A673 (cell line): ENCODE results near the gene IER5L.

ENCODE experiments used
- EZH2 ChIP-seq: fragments of 200-600 bp; sonication (generic); IDR thresholded peaks from 2 replicates; pipeline ENCODE4 v1.6.1; 2017; ENCODE audit warnings: borderline replicate concordance, low read depth, mild to moderate bottlenecking, mixed read lengths, antibody characterized with exemption, low read length; ENCODE audit not compliant: poor library complexity, severe bottlenecking
- TF ChIP-seq, protein P1 (sequence below): fragments of 300-800, 200-600 bp; sonication (generic); conservative IDR thresholded peaks from 2 replicates; pipeline ENCODE4 v1.5.1; 2017; ENCODE audit warnings: low read depth, mild to moderate bottlenecking, antibody characterized with exemption, low read length, moderate library complexity, mixed read lengths

DNA sequence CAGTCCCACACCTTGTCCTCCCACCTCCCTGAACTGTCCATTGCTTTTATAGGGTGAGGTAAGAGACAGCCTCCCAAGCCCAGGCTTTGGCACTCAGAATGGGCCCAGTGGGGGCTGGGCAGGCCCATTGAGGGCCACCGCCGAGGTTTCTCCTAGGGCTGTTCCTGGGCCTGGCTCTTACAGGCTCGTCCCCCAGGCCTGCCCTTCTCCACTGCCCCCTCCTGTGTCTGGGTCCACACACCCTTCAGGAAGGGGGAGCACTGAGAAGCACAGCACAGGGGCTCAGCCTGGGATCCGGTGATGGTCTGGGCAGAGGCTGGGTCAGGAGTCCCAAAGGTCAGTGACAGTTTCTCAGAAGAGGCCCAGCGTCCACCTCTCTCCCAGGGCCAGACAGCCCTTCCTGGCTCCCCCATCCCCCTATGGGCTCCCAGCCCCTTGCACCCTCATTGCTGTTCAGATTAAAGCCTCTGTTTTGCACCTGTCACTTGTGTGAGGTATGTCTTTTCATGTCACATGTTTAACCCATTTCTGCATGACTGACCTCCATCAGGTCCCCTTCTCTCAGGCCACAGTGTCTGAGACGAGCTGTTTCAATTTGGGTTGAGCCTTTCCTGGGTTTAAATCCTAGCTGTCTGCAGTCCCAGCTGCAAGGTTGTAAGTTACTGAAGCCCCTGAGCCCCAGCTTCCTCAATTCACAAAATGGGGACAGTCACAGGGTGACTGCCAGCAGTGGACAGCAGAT is 29.4 kb downstream of the IER5L start:
- TF ChIP-seq, protein P1, sequence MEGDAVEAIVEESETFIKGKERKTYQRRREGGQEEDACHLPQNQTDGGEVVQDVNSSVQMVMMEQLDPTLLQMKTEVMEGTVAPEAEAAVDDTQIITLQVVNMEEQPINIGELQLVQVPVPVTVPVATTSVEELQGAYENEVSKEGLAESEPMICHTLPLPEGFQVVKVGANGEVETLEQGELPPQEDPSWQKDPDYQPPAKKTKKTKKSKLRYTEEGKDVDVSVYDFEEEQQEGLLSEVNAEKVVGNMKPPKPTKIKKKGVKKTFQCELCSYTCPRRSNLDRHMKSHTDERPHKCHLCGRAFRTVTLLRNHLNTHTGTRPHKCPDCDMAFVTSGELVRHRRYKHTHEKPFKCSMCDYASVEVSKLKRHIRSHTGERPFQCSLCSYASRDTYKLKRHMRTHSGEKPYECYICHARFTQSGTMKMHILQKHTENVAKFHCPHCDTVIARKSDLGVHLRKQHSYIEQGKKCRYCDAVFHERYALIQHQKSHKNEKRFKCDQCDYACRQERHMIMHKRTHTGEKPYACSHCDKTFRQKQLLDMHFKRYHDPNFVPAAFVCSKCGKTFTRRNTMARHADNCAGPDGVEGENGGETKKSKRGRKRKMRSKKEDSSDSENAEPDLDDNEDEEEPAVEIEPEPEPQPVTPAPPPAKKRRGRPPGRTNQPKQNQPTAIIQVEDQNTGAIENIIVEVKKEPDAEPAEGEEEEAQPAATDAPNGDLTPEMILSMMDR: no peak
- TF ChIP-seq EZH2: no peak
